Activated naive CD8-positive, alpha-beta T cell treated with anti-CD3 and anti-CD28 coated beads, Interleukin-2, amount 50 U/mL, for 16 hours (primary cell): ENCODE results near the gene SNAPIN.
"Not testable (repeated sequence)": the region's sequence is repeated elsewhere in the genome, so short reads cannot be mapped to it uniquely, and the experiment has no call there.

Experiments used
- DNase-seq: peaks from one replicate; pipeline ENCODE4 v3.0.0-alpha.2; 2020; ENCODE audit warnings: low read depth, low spot score

SNAPIN gene

GRCh38 chr1:153626904-153627714 lies 31.4 kb upstream of the SNAPIN start, which contains the start of gene S100A13:
TSS of gene S100A13 (minus strand) at chr1:153627505. CDS start at chr1:153626472, 1,033 bp downstream.
- no peak for DNase-seq

- no peak for DNase-seq
Observed at GRCh38 chr1:153627715-153628626, 30.5 kb upstream of the SNAPIN start, which contains the start of gene S100A1. TSS of gene S100A1 (plus strand) at chr1:153628434. CDS start at chr1:153630522, 2,088 bp downstream.

- no peak for DNase-seq
Observed at GRCh38 chr1:153628638-153629342, 29.7 kb upstream of the SNAPIN start.

- DNase-seq, result no peak
Observed at GRCh38 chr1:153629343-153629665, 29.2 kb upstream of the SNAPIN start.

GRCh38 chr1:153629971-153630370 lies 28.5 kb upstream of the SNAPIN start:
- DNase-seq, result no peak

GRCh38 chr1:153630384-153630783 lies 28.1 kb upstream of the SNAPIN start:
- DNase-seq, result no peak

- DNase-seq, result no peak
Observed at GRCh38 chr1:153631047-153632022, 27.2 kb upstream of the SNAPIN start.

- DNase-seq, result no peak
Observed at GRCh38 chr1:153633161-153633753, 25.2 kb upstream of the SNAPIN start.

GRCh38 chr1:153633754-153634665 lies 24.5 kb upstream of the SNAPIN start, which contains the start of gene CHTOP:
TSS of gene CHTOP (plus strand) at chr1:153634066. CDS start at chr1:153636589, 2,523 bp downstream.
- DNase-seq, result peak; percentile 82

GRCh38 chr1:153635872-153636271 lies 22.6 kb upstream of the SNAPIN start:
- DNase-seq, result no peak

- DNase-seq, result no peak
Observed at GRCh38 chr1:153636312-153636711, 22.2 kb upstream of the SNAPIN start.

GRCh38 chr1:153638261-153638660 lies 20.2 kb upstream of the SNAPIN start:
- DNase-seq, result no peak

GRCh38 chr1:153639280-153639679 lies 19.2 kb upstream of the SNAPIN start:
- no peak for DNase-seq

- not testable (repeated sequence) for DNase-seq
Observed at GRCh38 chr1:153640213-153640612, 18.3 kb upstream of the SNAPIN start.

- DNase-seq, result no peak
Observed at GRCh38 chr1:153640861-153641260, 17.6 kb upstream of the SNAPIN start.

GRCh38 chr1:153642161-153642560 lies 16.3 kb upstream of the SNAPIN start:
- DNase-seq, result no peak

GRCh38 chr1:153643100-153643499 lies 15.4 kb upstream of the SNAPIN start:
- DNase-seq, result no peak

GRCh38 chr1:153643816-153644215 lies 14.7 kb upstream of the SNAPIN start:
- DNase-seq, result no peak
